HepG2 (cell line): Measurements from ENCODE around the gene AMER1.

Experiments
- CTCF ChIP-seq: sonication (generic); formaldehyde crosslinking; IDR thresholded peaks from 2 replicates; pipeline ENCODE4 v1.5.0; 2020; ENCODE audit warnings: mild to moderate bottlenecking, missing genetic modification reagents, moderate library complexity
- EP300 ChIP-seq, 3 experiments: sonication (generic) in 1 of 3; formaldehyde crosslinking in 1 of 3; IDR thresholded peaks; 2 replicates each; pipeline versions ENCODE4 v1.5.1 to v1.6.1; 2011 to 2020; ENCODE audit warnings: low read depth in 2 of 3, low read length in 2 of 3, borderline replicate concordance in 1 of 3, improper control_type of control experiment in 1 of 3, mild to moderate bottlenecking in 1 of 3, missing genetic modification reagents in 1 of 3, moderate library complexity in 1 of 3
- JUND ChIP-seq: sonication (generic); formaldehyde crosslinking; IDR thresholded peaks from 2 replicates; pipeline ENCODE4 v1.8.0; 2022; ENCODE audit warnings: mild to moderate bottlenecking, missing genetic modification reagents
- MAFK ChIP-seq, 2 experiments: IDR thresholded peaks in 1 of 2; conservative IDR thresholded peaks in 1 of 2; 2 replicates each; pipeline ENCODE4 v1.6.1; 2011; ENCODE audit warnings: improper control_type of control experiment in 2 of 2, low read length in 2 of 2
- NR2C2 ChIP-seq: sonication (generic); formaldehyde crosslinking; IDR thresholded peaks from 2 replicates; pipeline ENCODE4 v1.4.0; 2020; ENCODE audit warnings: missing genetic modification reagents, mild to moderate bottlenecking, moderate library complexity, borderline replicate concordance
- NR2F6 ChIP-seq, 2 experiments: IDR thresholded peaks; 2 replicates each; pipeline ENCODE4 v1.6.1; 2016; ENCODE audit warnings: antibody characterized with exemption in 1 of 2, mild to moderate bottlenecking in 1 of 2
- REXO4 ChIP-seq: sonication (generic); formaldehyde crosslinking; IDR thresholded peaks from 2 replicates; pipeline ENCODE4 v1.8.0; 2022; ENCODE audit warnings: missing genetic modification reagents, mild to moderate bottlenecking, borderline replicate concordance
- SP1 ChIP-seq, 2 experiments: fragments of 450-650 bp in 1 of 2; sonication (generic) in 1 of 2; formaldehyde crosslinking in 1 of 2; IDR thresholded peaks; 2 replicates each; pipeline versions ENCODE4 v1.4.0 to v1.6.1; 2016 to 2020; ENCODE audit warnings: missing genetic modification reagents in 1 of 2
- ZBTB25 ChIP-seq: IDR thresholded peaks from 2 replicates; pipeline ENCODE4 v1.6.1; 2018; ENCODE audit warnings: missing genetic modification reagents
- ZBTB8A ChIP-seq: sonication (generic); formaldehyde crosslinking; IDR thresholded peaks from 2 replicates; pipeline ENCODE4 v1.4.0; 2020; ENCODE audit warnings: mild to moderate bottlenecking, low read depth, missing genetic modification reagents, borderline replicate concordance
- ZNF230 ChIP-seq: sonication (generic); formaldehyde crosslinking; IDR thresholded peaks from 2 replicates; pipeline ENCODE4 v1.4.0; 2020; ENCODE audit warnings: mild to moderate bottlenecking, missing genetic modification reagents
- ZXDC ChIP-seq: sonication (generic); formaldehyde crosslinking; IDR thresholded peaks from 2 replicates; pipeline ENCODE4 v1.5.0; 2020; ENCODE audit warnings: mild to moderate bottlenecking, missing genetic modification reagents
- TF ChIP-seq, protein P1 (sequence below): sonication (generic); formaldehyde crosslinking; IDR thresholded peaks from 2 replicates; pipeline ENCODE4 v1.5.0; 2020; ENCODE audit warnings: mild to moderate bottlenecking, missing genetic modification reagents, borderline replicate concordance

GRCh38 chrX:64152857-64153256 lies 52.7 kb downstream of the AMER1 start:
- TF ChIP-seq REXO4: no peak
- TF ChIP-seq SP1 (IDR thresholded peaks at IDR 0.05): no peak
- no peak for TF ChIP-seq SP1 (CRISPR knock-in tag; IDR thresholded peaks at IDR 0.05)
- no peak for TF ChIP-seq ZXDC
- no peak for TF ChIP-seq JUND
- no peak for TF ChIP-seq ZBTB25 (CRISPR knock-in tag)
- no peak for TF ChIP-seq ZNF230 (CRISPR knock-in tag)
- TF ChIP-seq ZBTB8A (CRISPR knock-in tag): no peak
- TF ChIP-seq MAFK (conservative IDR thresholded peaks at IDR 0.05 in 1 of 2, IDR thresholded peaks at IDR 0.05 in 1 of 2; ENCODE audit: low read length in 2 of 2): no peak
- no peak for TF ChIP-seq NR2F6 (IDR thresholded peaks at IDR 0.05)
- no peak for TF ChIP-seq NR2F6 (CRISPR knock-in tag; IDR thresholded peaks at IDR 0.05)
- TF ChIP-seq, protein P1, sequence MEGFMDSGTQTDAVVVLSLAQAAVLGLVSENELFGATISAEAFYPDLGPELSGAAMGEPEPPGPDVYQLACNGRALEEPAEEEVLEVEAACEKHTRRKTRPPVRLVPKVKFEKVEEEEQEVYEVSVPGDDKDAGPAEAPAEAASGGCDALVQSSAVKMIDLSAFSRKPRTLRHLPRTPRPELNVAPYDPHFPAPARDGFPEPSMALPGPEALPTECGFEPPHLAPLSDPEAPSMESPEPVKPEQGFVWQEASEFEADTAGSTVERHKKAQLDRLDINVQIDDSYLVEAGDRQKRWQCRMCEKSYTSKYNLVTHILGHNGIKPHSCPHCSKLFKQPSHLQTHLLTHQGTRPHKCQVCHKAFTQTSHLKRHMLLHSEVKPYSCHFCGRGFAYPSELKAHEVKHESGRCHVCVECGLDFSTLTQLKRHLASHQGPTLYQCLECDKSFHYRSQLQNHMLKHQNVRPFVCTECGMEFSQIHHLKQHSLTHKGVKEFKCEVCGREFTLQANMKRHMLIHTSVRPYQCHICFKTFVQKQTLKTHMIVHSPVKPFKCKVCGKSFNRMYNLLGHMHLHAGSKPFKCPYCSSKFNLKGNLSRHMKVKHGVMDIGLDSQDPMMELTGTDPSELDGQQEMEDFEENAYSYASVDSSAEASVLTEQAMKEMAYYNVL (CRISPR knock-in tag): no peak
- TF ChIP-seq EP300 (IDR thresholded peaks at IDR 0.05; ENCODE audit: low read depth in 2 of 2, low read length in 2 of 2): no peak
- no peak for TF ChIP-seq EP300 (CRISPR knock-in tag; IDR thresholded peaks at IDR 0.05; ENCODE audit: borderline replicate concordance)
- TF ChIP-seq NR2C2 (CRISPR knock-in tag): no peak
- no peak for TF ChIP-seq CTCF (CRISPR knock-in tag)
